CD4-positive, alpha-beta T cell (primary cell): Measurements from ENCODE around the gene TMEM52. TPM values are rescaled to one million over a fixed set of nuclear protein-coding genes. Genes with fewer than 3 reads are reported as not detected.

ENCODE experiments used
- ATAC-seq: fragments of 200-7000 bp; cut with Tn5 transposase; one replicate; pipeline ENCODE4 v1.10.0; 2022; ENCODE audit warnings: mild to moderate bottlenecking; ENCODE audit not compliant: poor library complexity
- CTCF ChIA-PET: fragments of 350-600 bp; sonication (Branson Sonifier 250); formaldehyde crosslinking; loops from one replicate; lab custom pipeline; 2021; ENCODE audit warnings: antibody characterized with exemption, inconsistent platforms; lab: Charles Lee
- POLR2A ChIA-PET: fragments of 350-600 bp; sonication (Branson Sonifier 250); formaldehyde crosslinking; loops from one replicate; lab custom pipeline; 2021; ENCODE audit warnings: antibody characterized with exemption, inconsistent platforms; lab: Charles Lee
- DNase-seq, 14 experiments: peaks; one replicate each; pipeline ENCODE4 v3.0.0-alpha.2; 2013 to 2020; ENCODE audit warnings: mixed read lengths in 2 of 14
- H3K27ac ChIP-seq, 2 donors: one replicate each; pipeline versions ENCODE4 v1.5.1 to v1.7.0; 2013; ENCODE audit warnings: low read length in 2 of 2, low read depth in 1 of 2, mild to moderate bottlenecking in 1 of 2
- H3K27me3 ChIP-seq, 2 experiments: 1 replicate in 1 of 2; 2 replicates in 1 of 2; pipeline versions ENCODE4 v1.6.1 to v1.7.0; 2013; ENCODE audit warnings: low read length in 2 of 2, control low read depth in 1 of 2, mild to moderate bottlenecking in 1 of 2, moderate library complexity in 1 of 2; ENCODE audit not compliant: insufficient read depth in 2 of 2, control insufficient read depth in 1 of 2
- H3K36me3 ChIP-seq: one replicate; pipeline ENCODE4 v1.6.1; 2013; ENCODE audit warnings: low read length, control low read depth; ENCODE audit not compliant: insufficient read depth
- H3K4me1 ChIP-seq: one replicate; pipeline ENCODE4 v1.6.1; 2013; ENCODE audit warnings: low read length, control low read depth; ENCODE audit not compliant: insufficient read depth
- H3K4me3 ChIP-seq: one replicate; pipeline ENCODE4 v1.5.1; 2013; ENCODE audit warnings: mild to moderate bottlenecking, low read length, moderate library complexity
- H3K9me3 ChIP-seq, 2 experiments: 1 replicate in 1 of 2; 2 replicates in 1 of 2; pipeline versions ENCODE4 v1.6.1 to v1.7.0; 2013; ENCODE audit warnings: low read length in 2 of 2, mild to moderate bottlenecking in 2 of 2, control low read depth in 1 of 2, moderate library complexity in 1 of 2; ENCODE audit not compliant: control insufficient read depth in 1 of 2, insufficient read depth in 1 of 2
- H3K27ac Mint-ChIP-seq: one replicate; pipeline ENCODE4 v1.8.0; 2020; ENCODE audit warnings: mixed read lengths
- H3K27me3 Mint-ChIP-seq: one replicate; pipeline ENCODE4 v1.8.0; 2021; ENCODE audit warnings: mixed read lengths
- H3K36me3 Mint-ChIP-seq: one replicate; pipeline ENCODE4 v1.8.0; 2021; ENCODE audit warnings: low read depth, mixed read lengths
- H3K4me1 Mint-ChIP-seq: one replicate; pipeline ENCODE4 v1.8.0; 2021; ENCODE audit warnings: low read depth, mixed read lengths
- H3K4me3 Mint-ChIP-seq: one replicate; pipeline ENCODE4 v1.8.0; 2020; ENCODE audit warnings: mild to moderate bottlenecking, mixed read lengths
- H3K9me3 Mint-ChIP-seq: one replicate; pipeline ENCODE4 v1.8.0; 2020; ENCODE audit warnings: mixed read lengths
- CTCF ChIP-seq: fragments of 200-600 bp; IDR thresholded peaks from one replicate; pipeline ENCODE4 v1.8.0; 2022; ENCODE audit warnings: antibody characterized with exemption, mild to moderate bottlenecking
- intact Hi-C, 2 experiments: fragments of 100-400 bp; cut with DNase I in 1 of 2; cut with micrococcal nuclease in 1 of 2; formaldehyde crosslinking; loops; one replicate each; pipeline versions ENCODE4 v1.15.1 to v1.9.0; 2023 to 2025; cut with DNase I, micrococcal nuclease
- total RNA-seq, 174 experiments: library from RNA in 2 of 174; stranded (reverse) in 2 of 174; gene quantifications; one replicate each; pipeline ENCODE4 v1.2.3 and lab custom pipeline; 2021 to 2026

Gene TMEM52
- total RNA-seq, 2 experiments from 2014 or later = 0.49 to 1.9 TPM

- peak in 1 of 14 experiments; percentile 11 for DNase-seq
- Mint-ChIP-seq H3K27me3 (peaks cover 5% of the 10 kb centered on the region), H3K9me3 (no peaks in the 10 kb centered on the region), H3K36me3 (no peaks in the 10 kb centered on the region), H3K4me3 (no peak overlapping the region), H3K27ac (no peak overlapping the region), H3K4me1 (no peaks in the 10 kb centered on the region)
- Histone ChIP-seq H3K4me3 (no peak overlapping the region), H3K36me3 (no peaks in the 10 kb centered on the region), H3K27ac (no peak overlapping the region), H3K4me1 (peaks cover 10% of the 10 kb centered on the region), H3K27me3 (no peaks in the 10 kb centered on the region), H3K9me3 (peaks cover 0 to 6% of the 10 kb centered on the region in 2 experiments)
- ChIA-PET POLR2A (no interaction called here), CTCF (no interaction called here)
- no peak for ATAC-seq
- TF ChIP-seq CTCF = no peak
- intact Hi-C loops = loop anchor here in 1 of 2 experiments (5.0 kb wide), 2 partner anchors 222 to 1482 kb away; no protein-coding TSS in a partner anchor
These were observed 21.0 kb upstream of the TMEM52 start for GRCh38 chr1:1940123-1940425.

DNA sequence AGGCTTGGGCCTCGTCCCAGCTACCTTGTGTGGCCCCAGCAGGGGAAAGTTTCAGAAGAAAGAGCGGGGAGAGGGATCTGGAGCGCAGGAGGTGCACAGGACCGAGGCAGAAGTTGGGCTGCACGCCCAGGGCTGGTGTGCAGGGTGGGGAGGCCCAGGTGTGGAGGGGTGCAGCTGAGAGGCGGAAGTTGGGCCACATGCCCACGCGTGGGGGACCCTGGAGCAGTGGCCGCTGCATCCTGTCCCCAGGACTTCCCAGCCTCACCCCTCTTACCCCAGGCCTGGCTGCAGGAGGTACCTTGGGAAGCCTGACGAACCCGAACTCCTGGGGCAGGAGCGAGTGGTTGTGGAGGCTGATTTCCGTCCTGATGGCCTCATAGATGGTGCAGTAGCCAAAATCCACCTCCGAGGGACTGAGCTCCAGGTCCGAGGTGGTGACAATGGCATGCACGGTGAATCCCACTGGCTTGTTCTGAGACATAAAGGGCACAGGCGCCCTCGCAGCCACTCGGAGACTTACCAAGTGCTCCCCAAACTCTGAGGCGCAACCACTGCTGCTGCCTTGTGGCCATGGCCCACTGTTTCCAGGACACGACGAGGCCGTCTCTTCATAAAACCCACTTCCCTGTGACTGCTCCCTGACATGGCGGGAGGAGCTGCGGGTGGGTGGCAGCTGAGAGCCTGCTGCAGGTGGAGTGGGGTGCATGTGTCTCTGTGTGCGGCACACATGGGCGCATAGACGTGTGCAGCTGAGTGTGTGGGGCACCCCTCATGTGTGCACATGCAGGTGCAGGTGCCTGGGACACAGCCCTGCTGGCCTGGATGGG is 20.4 kb upstream of the TMEM52 start:
- CTCF ChIA-PET = no interaction called here
- no peak overlapping the region for H3K4me3 ChIP-seq
- no peaks in the 10 kb centered on the region for H3K36me3 ChIP-seq
- Mint-ChIP-seq H3K27me3 (peaks cover 5% of the 10 kb centered on the region), H3K4me1 (no peaks in the 10 kb centered on the region), H3K27ac (no peak overlapping the region), H3K4me3 (no peak overlapping the region), H3K9me3 (no peaks in the 10 kb centered on the region), H3K36me3 (no peaks in the 10 kb centered on the region)
- DNase-seq (peak in 1 of 14 experiments; percentile 11), ATAC-seq (no peak)
- no peak for TF ChIP-seq CTCF
- peaks cover 0 to 6% of the 10 kb centered on the region in 2 experiments for H3K9me3 ChIP-seq
- POLR2A ChIA-PET = no interaction called here
- H3K27ac ChIP-seq = no peak overlapping the region
- peaks cover 10% of the 10 kb centered on the region for H3K4me1 ChIP-seq
- H3K27me3 ChIP-seq = no peaks in the 10 kb centered on the region
- intact Hi-C loops = loop anchor here in 1 of 2 experiments (5.0 kb wide), 2 partner anchors 223 to 1483 kb away; no protein-coding TSS in a partner anchor

- peaks cover 4% of the 10 kb centered on the region for H3K4me1 ChIP-seq
- no peak overlapping the region for H3K27ac ChIP-seq
- CTCF ChIA-PET = no interaction called here
- ATAC-seq (no peak), DNase-seq (peak in 1 of 14 experiments; percentile 8)
- no peak overlapping the region for H3K4me3 Mint-ChIP-seq
- no peaks in the 10 kb centered on the region for H3K36me3 Mint-ChIP-seq
- TF ChIP-seq CTCF = no peak
- intact Hi-C loops = no loop called here
- H3K9me3 Mint-ChIP-seq = no peaks in the 10 kb centered on the region
- peaks cover under 1% of the 10 kb centered on the region for H3K27me3 Mint-ChIP-seq
- no peaks in the 10 kb centered on the region for H3K27me3 ChIP-seq
- POLR2A ChIA-PET = no interaction called here
- no peaks in the 10 kb centered on the region for H3K4me1 Mint-ChIP-seq
- no peak overlapping the region for H3K27ac Mint-ChIP-seq
- H3K4me3 ChIP-seq = no peak overlapping the region
- H3K36me3 ChIP-seq = no peaks in the 10 kb centered on the region
- peaks cover 0 to 6% of the 10 kb centered on the region in 2 experiments for H3K9me3 ChIP-seq
These were observed 19.7 kb upstream of the TMEM52 start for GRCh38 chr1:1938613-1939295.
